WTC11 (cell line): ENCODE data around the gene SRPRB. TPM values are rescaled to one million over a fixed set of nuclear protein-coding genes. Genes with fewer than 3 reads are reported as not detected.

ENCODE experiments used
- ATAC-seq: fragments of 200-7000 bp; cut with Tn5 transposase; 2 replicates; pipeline ENCODE4 v1.10.0; 2021; ENCODE audit warnings: mild to moderate bottlenecking, moderate library complexity
- CTCF ChIA-PET: fragments of 300-600 bp; sonication (Branson Sonifier 250); formaldehyde crosslinking; loops from one replicate; lab custom pipeline; 2021; ENCODE audit warnings: antibody characterized with exemption; lab: Charles Lee
- POLR2A ChIA-PET: fragments of 350-600 bp; sonication (Branson Sonifier 250); formaldehyde crosslinking; loops from one replicate; lab custom pipeline; 2021; ENCODE audit warnings: antibody characterized with exemption; lab: Charles Lee
- DNase-seq: peaks from one replicate; pipeline ENCODE4 v3.0.0; 2021; ENCODE audit warnings: low spot score
- H3K27ac Mint-ChIP-seq: 2 replicates; pipeline ENCODE4 v1.8.0; 2021; ENCODE audit warnings: mixed read lengths
- H3K27me3 Mint-ChIP-seq: 2 replicates; pipeline ENCODE4 v1.8.0; 2021; ENCODE audit warnings: low read depth, mild to moderate bottlenecking, moderate library complexity, mixed read lengths
- H3K36me3 Mint-ChIP-seq: 2 replicates; pipeline ENCODE4 v1.8.0; 2021; ENCODE audit warnings: mixed read lengths
- H3K4me1 Mint-ChIP-seq: 2 replicates; pipeline ENCODE4 v1.8.0; 2022; ENCODE audit warnings: mixed read lengths
- H3K4me3 Mint-ChIP-seq: 2 replicates; pipeline ENCODE4 v1.8.0; 2021; ENCODE audit warnings: mild to moderate bottlenecking, moderate library complexity, mixed read lengths
- H3K9me3 Mint-ChIP-seq: 2 replicates; pipeline ENCODE4 v1.8.0; 2021; ENCODE audit warnings: mixed read lengths
- CBFB ChIP-seq: sonication (generic); formaldehyde crosslinking; IDR thresholded peaks from 2 replicates; pipeline ENCODE4 v1.8.1; 2022; ENCODE audit warnings: mild to moderate bottlenecking, low read depth, missing genetic modification reagents
- CREB1 ChIP-seq: sonication (generic); formaldehyde crosslinking; IDR thresholded peaks from 2 replicates; pipeline ENCODE4 v1.8.0; 2023; ENCODE audit warnings: mild to moderate bottlenecking, missing genetic modification reagents
- CREM ChIP-seq: sonication (generic); formaldehyde crosslinking; IDR thresholded peaks from 2 replicates; pipeline ENCODE4 v1.8.1; 2022; ENCODE audit warnings: mild to moderate bottlenecking, missing genetic modification reagents, moderate library complexity
- ESRRA ChIP-seq: sonication (generic); formaldehyde crosslinking; IDR thresholded peaks from 2 replicates; pipeline ENCODE4 v1.8.1; 2022; ENCODE audit warnings: mild to moderate bottlenecking, missing genetic modification reagents, borderline replicate concordance
- GRHL2 ChIP-seq: fragments of 250-450 bp; sonication (Bioruptor Pico); IDR thresholded peaks from 2 replicates; pipeline ENCODE4 v1.8.0; 2022; ENCODE audit warnings: mild to moderate bottlenecking, moderate library complexity; ENCODE audit not compliant: insufficient replicate concordance, severe bottlenecking
- JUN ChIP-seq: sonication (generic); formaldehyde crosslinking; IDR thresholded peaks from 2 replicates; pipeline ENCODE4 v1.8.0; 2023; ENCODE audit warnings: mild to moderate bottlenecking, missing genetic modification reagents
- KAT7 ChIP-seq: sonication (generic); formaldehyde crosslinking; IDR thresholded peaks from 2 replicates; pipeline ENCODE4 v1.8.1; 2023; ENCODE audit warnings: missing genetic modification reagents, mild to moderate bottlenecking, borderline replicate concordance
- NR2C2 ChIP-seq: sonication (generic); formaldehyde crosslinking; IDR thresholded peaks from 2 replicates; pipeline ENCODE4 v1.8.0; 2022; ENCODE audit warnings: mild to moderate bottlenecking, missing genetic modification reagents
- RELA ChIP-seq: sonication (generic); formaldehyde crosslinking; IDR thresholded peaks from 2 replicates; pipeline ENCODE4 v1.8.1; 2022; ENCODE audit warnings: missing genetic modification reagents, mild to moderate bottlenecking, borderline replicate concordance
- TP53 ChIP-seq: sonication (generic); formaldehyde crosslinking; IDR thresholded peaks from 2 replicates; pipeline ENCODE4 v1.8.1; 2023; ENCODE audit warnings: mild to moderate bottlenecking, missing genetic modification reagents
- ZNF121 ChIP-seq: sonication (generic); formaldehyde crosslinking; IDR thresholded peaks from 2 replicates; pipeline ENCODE4 v1.8.0; 2023; ENCODE audit warnings: missing genetic modification reagents
- total RNA-seq: library from RNA; stranded (reverse); gene quantifications from 3 replicates; pipeline ENCODE4 v1.2.3, GENCODE V29; 2021
- TF ChIP-seq, protein P1 (sequence below): fragments of 250-450 bp; sonication (Bioruptor Pico); IDR thresholded peaks from 2 replicates; pipeline ENCODE4 v2.1.2; 2022; ENCODE audit warnings: mild to moderate bottlenecking, moderate library complexity
- TF ChIP-seq, protein P2 (sequence below): fragments of 250-450 bp; sonication (Bioruptor Pico); IDR thresholded peaks from 2 replicates; pipeline ENCODE4 v1.9.0; 2021; ENCODE audit warnings: moderate library complexity, mild to moderate bottlenecking, inconsistent platforms, borderline replicate concordance
- TF ChIP-seq, protein P3 (sequence below): sonication (generic); formaldehyde crosslinking; IDR thresholded peaks from 2 replicates; pipeline ENCODE4 v1.8.1; 2022; ENCODE audit warnings: low read depth, missing genetic modification reagents, borderline replicate concordance
- TF ChIP-seq, protein P4 (sequence below): sonication (generic); formaldehyde crosslinking; IDR thresholded peaks from 2 replicates; pipeline ENCODE4 v1.8.1; 2023; ENCODE audit warnings: mild to moderate bottlenecking, moderate library complexity, missing genetic modification reagents
- TF ChIP-seq, protein P5 (sequence below): sonication (generic); formaldehyde crosslinking; IDR thresholded peaks from 2 replicates; pipeline ENCODE4 v1.8.1; 2022; ENCODE audit warnings: mild to moderate bottlenecking, missing genetic modification reagents, moderate library complexity, borderline replicate concordance
- TF ChIP-seq, protein P6 (sequence below): fragments of 250-450 bp; sonication (Bioruptor Pico); IDR thresholded peaks from 2 replicates; pipeline ENCODE4 v1.9.0; 2021; ENCODE audit warnings: mild to moderate bottlenecking
- TF ChIP-seq, protein P7 (sequence below): sonication (generic); formaldehyde crosslinking; IDR thresholded peaks from 2 replicates; pipeline ENCODE4 v1.8.1; 2023; ENCODE audit warnings: mild to moderate bottlenecking, missing genetic modification reagents, borderline replicate concordance
- TF ChIP-seq, protein P8 (sequence below): sonication (generic); formaldehyde crosslinking; IDR thresholded peaks from 2 replicates; pipeline ENCODE4 v1.8.0; 2022; ENCODE audit warnings: mild to moderate bottlenecking, missing genetic modification reagents

SRPRB gene
- total RNA-seq, 1 experiment from 2014 or later = 40.9 TPM

DNA sequence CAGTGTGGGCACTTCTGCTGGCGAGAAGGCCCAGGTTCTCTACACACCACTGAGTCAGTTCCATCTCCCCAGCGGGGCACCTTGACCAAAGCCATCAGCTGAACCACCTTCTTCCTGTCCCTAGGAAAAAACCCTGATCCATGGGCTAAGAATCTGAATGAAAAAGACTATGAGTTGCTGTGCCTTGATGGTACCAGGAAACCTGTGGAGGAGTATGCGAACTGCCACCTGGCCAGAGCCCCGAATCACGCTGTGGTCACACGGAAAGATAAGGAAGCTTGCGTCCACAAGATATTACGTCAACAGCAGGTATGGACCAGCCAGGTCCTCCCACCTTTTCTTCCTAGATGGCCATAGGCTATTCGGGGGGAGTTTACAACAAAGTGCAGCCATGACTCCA is 30.3 kb upstream of the SRPRB start (continued):
- TF ChIP-seq, protein P1, sequence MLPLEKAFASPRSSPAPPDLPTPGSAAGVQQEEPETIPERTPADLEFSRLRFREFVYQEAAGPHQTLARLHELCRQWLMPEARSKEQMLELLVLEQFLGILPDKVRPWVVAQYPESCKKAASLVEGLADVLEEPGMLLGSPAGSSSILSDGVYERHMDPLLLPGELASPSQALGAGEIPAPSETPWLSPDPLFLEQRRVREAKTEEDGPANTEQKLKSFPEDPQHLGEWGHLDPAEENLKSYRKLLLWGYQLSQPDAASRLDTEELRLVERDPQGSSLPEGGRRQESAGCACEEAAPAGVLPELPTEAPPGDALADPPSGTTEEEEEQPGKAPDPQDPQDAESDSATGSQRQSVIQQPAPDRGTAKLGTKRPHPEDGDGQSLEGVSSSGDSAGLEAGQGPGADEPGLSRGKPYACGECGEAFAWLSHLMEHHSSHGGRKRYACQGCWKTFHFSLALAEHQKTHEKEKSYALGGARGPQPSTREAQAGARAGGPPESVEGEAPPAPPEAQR (CRISPR knock-in tag) = no peak
- TF ChIP-seq TP53 (CRISPR knock-in tag) = no peak
- TF ChIP-seq, protein P2, sequence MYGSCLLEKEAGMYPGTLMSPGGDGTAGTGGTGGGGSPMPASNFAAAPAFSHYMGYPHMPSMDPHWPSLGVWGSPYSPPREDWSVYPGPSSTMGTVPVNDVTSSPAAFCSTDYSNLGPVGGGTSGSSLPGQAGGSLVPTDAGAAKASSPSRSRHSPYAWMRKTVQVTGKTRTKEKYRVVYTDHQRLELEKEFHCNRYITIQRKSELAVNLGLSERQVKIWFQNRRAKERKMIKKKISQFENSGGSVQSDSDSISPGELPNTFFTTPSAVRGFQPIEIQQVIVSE = no peak
- TF ChIP-seq, protein P3, sequence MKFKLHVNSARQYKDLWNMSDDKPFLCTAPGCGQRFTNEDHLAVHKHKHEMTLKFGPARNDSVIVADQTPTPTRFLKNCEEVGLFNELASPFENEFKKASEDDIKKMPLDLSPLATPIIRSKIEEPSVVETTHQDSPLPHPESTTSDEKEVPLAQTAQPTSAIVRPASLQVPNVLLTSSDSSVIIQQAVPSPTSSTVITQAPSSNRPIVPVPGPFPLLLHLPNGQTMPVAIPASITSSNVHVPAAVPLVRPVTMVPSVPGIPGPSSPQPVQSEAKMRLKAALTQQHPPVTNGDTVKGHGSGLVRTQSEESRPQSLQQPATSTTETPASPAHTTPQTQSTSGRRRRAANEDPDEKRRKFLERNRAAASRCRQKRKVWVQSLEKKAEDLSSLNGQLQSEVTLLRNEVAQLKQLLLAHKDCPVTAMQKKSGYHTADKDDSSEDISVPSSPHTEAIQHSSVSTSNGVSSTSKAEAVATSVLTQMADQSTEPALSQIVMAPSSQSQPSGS = no peak

DNA sequence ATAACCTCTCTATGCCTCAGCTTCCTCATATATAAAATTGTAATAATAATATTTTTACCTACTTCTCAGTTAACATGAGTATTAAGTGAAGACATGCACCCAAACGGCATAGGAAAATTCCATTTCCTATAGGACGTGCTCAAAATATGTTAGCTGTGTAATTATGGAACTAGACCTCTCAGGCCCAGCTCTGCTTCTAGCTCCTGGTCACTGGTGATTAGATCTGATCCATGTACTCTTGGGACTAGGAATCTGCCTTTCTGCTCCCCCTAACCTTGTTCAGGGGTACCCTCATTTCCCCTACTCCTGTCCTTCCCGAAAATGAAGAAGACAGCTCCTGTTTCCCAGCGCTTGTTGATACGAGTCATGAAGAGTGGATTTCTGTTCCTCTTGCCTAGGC is 29.8 kb upstream of the SRPRB start:
- TF ChIP-seq RELA (CRISPR knock-in tag) (no peak), CREM (CRISPR knock-in tag) (no peak), JUN (CRISPR knock-in tag) (no peak), CBFB (CRISPR knock-in tag) (no peak), ZNF121 (no peak), ESRRA (no peak), CREB1 (CRISPR knock-in tag) (no peak), GRHL2 (CRISPR knock-in tag) (no peak), NR2C2 (no peak), KAT7 (CRISPR knock-in tag) (no peak)
- TF ChIP-seq, protein P4, sequence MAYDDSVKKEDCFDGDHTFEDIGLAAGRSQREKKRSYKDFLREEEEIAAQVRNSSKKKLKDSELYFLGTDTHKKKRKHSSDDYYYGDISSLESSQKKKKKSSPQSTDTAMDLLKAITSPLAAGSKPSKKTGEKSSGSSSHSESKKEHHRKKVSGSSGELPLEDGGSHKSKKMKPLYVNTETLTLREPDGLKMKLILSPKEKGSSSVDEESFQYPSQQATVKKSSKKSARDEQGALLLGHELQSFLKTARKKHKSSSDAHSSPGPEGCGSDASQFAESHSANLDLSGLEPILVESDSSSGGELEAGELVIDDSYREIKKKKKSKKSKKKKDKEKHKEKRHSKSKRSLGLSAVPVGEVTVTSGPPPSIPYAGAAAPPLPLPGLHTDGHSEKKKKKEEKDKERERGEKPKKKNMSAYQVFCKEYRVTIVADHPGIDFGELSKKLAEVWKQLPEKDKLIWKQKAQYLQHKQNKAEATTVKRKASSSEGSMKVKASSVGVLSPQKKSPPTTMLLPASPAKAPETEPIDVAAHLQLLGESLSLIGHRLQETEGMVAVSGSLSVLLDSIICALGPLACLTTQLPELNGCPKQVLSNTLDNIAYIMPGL (CRISPR knock-in tag) = no peak
- TF ChIP-seq, protein P5, sequence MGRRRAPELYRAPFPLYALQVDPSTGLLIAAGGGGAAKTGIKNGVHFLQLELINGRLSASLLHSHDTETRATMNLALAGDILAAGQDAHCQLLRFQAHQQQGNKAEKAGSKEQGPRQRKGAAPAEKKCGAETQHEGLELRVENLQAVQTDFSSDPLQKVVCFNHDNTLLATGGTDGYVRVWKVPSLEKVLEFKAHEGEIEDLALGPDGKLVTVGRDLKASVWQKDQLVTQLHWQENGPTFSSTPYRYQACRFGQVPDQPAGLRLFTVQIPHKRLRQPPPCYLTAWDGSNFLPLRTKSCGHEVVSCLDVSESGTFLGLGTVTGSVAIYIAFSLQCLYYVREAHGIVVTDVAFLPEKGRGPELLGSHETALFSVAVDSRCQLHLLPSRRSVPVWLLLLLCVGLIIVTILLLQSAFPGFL (CRISPR knock-in tag) = no peak
- TF ChIP-seq, protein P6, sequence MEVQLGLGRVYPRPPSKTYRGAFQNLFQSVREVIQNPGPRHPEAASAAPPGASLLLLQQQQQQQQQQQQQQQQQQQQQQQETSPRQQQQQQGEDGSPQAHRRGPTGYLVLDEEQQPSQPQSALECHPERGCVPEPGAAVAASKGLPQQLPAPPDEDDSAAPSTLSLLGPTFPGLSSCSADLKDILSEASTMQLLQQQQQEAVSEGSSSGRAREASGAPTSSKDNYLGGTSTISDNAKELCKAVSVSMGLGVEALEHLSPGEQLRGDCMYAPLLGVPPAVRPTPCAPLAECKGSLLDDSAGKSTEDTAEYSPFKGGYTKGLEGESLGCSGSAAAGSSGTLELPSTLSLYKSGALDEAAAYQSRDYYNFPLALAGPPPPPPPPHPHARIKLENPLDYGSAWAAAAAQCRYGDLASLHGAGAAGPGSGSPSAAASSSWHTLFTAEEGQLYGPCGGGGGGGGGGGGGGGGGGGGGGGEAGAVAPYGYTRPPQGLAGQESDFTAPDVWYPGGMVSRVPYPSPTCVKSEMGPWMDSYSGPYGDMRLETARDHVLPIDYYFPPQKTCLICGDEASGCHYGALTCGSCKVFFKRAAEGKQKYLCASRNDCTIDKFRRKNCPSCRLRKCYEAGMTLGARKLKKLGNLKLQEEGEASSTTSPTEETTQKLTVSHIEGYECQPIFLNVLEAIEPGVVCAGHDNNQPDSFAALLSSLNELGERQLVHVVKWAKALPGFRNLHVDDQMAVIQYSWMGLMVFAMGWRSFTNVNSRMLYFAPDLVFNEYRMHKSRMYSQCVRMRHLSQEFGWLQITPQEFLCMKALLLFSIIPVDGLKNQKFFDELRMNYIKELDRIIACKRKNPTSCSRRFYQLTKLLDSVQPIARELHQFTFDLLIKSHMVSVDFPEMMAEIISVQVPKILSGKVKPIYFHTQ (CRISPR knock-in tag) = no peak
- TF ChIP-seq, protein P7, sequence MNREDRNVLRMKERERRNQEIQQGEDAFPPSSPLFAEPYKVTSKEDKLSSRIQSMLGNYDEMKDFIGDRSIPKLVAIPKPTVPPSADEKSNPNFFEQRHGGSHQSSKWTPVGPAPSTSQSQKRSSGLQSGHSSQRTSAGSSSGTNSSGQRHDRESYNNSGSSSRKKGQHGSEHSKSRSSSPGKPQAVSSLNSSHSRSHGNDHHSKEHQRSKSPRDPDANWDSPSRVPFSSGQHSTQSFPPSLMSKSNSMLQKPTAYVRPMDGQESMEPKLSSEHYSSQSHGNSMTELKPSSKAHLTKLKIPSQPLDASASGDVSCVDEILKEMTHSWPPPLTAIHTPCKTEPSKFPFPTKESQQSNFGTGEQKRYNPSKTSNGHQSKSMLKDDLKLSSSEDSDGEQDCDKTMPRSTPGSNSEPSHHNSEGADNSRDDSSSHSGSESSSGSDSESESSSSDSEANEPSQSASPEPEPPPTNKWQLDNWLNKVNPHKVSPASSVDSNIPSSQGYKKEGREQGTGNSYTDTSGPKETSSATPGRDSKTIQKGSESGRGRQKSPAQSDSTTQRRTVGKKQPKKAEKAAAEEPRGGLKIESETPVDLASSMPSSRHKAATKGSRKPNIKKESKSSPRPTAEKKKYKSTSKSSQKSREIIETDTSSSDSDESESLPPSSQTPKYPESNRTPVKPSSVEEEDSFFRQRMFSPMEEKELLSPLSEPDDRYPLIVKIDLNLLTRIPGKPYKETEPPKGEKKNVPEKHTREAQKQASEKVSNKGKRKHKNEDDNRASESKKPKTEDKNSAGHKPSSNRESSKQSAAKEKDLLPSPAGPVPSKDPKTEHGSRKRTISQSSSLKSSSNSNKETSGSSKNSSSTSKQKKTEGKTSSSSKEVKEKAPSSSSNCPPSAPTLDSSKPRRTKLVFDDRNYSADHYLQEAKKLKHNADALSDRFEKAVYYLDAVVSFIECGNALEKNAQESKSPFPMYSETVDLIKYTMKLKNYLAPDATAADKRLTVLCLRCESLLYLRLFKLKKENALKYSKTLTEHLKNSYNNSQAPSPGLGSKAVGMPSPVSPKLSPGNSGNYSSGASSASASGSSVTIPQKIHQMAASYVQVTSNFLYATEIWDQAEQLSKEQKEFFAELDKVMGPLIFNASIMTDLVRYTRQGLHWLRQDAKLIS (CRISPR knock-in tag) = no peak
- TF ChIP-seq, protein P8, sequence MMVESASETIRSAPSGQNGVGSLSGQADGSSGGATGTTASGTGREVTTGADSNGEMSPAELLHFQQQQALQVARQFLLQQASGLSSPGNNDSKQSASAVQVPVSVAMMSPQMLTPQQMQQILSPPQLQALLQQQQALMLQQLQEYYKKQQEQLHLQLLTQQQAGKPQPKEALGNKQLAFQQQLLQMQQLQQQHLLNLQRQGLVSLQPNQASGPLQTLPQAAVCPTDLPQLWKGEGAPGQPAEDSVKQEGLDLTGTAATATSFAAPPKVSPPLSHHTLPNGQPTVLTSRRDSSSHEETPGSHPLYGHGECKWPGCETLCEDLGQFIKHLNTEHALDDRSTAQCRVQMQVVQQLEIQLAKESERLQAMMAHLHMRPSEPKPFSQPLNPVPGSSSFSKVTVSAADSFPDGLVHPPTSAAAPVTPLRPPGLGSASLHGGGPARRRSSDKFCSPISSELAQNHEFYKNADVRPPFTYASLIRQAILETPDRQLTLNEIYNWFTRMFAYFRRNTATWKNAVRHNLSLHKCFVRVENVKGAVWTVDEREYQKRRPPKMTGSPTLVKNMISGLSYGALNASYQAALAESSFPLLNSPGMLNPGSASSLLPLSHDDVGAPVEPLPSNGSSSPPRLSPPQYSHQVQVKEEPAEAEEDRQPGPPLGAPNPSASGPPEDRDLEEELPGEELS (CRISPR knock-in tag) = no peak
- no peak for ATAC-seq
- peaks cover 8% of the 10 kb centered on the region; the same call in 1 of the 2 replicates for H3K9me3 Mint-ChIP-seq
- H3K4me3 Mint-ChIP-seq = no peak overlapping the region
- ChIA-PET POLR2A (no interaction called here), CTCF (no interaction called here)
- no peaks in the 10 kb centered on the region; the same call in 1 of the 2 replicates for H3K27me3 Mint-ChIP-seq
- H3K36me3 Mint-ChIP-seq = no peaks in the 10 kb centered on the region
- peaks cover 11% of the 10 kb centered on the region for H3K4me1 Mint-ChIP-seq
- H3K27ac Mint-ChIP-seq = no peak overlapping the region
- no peak for DNase-seq
